Ascending aorta (tissue), 2 donors: Measurements from ENCODE around the gene UBQLN3. TPM values are rescaled to one million over a fixed set of nuclear protein-coding genes. Genes with fewer than 3 reads are reported as not detected.

Experiments used
- DNase-seq, 2 donors: peaks; one replicate each; pipeline ENCODE4 v3.0.0-alpha.2; 2019; ENCODE audit warnings: low spot score in 2 of 2
- H3K27ac ChIP-seq, 2 donors: fragments of 200-600 bp; sonication (generic); one replicate each; pipeline ENCODE4 v1.5.1; 2016 to 2017; ENCODE audit warnings: mild to moderate bottlenecking in 1 of 2
- H3K27me3 ChIP-seq: fragments of 200-600 bp; sonication (generic); one replicate; pipeline ENCODE4 v1.5.1; 2017
- H3K36me3 ChIP-seq, 2 donors: fragments of 200-600 bp; sonication (generic); one replicate each; pipeline ENCODE4 v1.5.1; 2016
- H3K4me1 ChIP-seq, 2 donors: fragments of 200-600 bp; sonication (generic); one replicate each; pipeline ENCODE4 v1.5.1; 2016 to 2017; ENCODE audit warnings: mild to moderate bottlenecking in 1 of 2
- H3K4me3 ChIP-seq, 2 donors: fragments of 200-600 bp; sonication (generic); one replicate each; pipeline ENCODE4 v1.5.1; 2016 to 2017; ENCODE audit warnings: mild to moderate bottlenecking in 1 of 2
- H3K9me3 ChIP-seq, 2 donors: fragments of 200-600 bp; sonication (generic); one replicate each; pipeline ENCODE4 v1.5.1; 2016
- CTCF ChIP-seq, 3 experiments: fragments of 200-600 bp in 2 of 3; fragments of 450-650 bp in 1 of 3; sonication (generic) in 2 of 3; IDR thresholded peaks; one replicate each; pipeline ENCODE4 v1.5.1; 2016 to 2019; ENCODE audit warnings: antibody characterized with exemption in 3 of 3, mild to moderate bottlenecking in 1 of 3, moderate library complexity in 1 of 3
- intact Hi-C: fragments of 100-400 bp; cut with DNase I; formaldehyde crosslinking; loops from one replicate; pipeline ENCODE4 v1.15.1; 2023
- total RNA-seq: library from RNA; depleted of rRNA; stranded (reverse); fragments of >200 nt; gene quantifications from one replicate; pipeline ENCODE4 v1.1.0, GENCODE V29; 2016

The UBQLN3 gene
- total RNA-seq, 1 donor from 2014 or later = not detected

- intact Hi-C loops = no loop called here
- Histone ChIP-seq H3K9me3 (no peaks in the 10 kb centered on the region), H3K4me3 (no peak within 1 kb of the TSS), H3K4me1 (no peaks in the 10 kb centered on the region), H3K36me3 (no peaks in the 10 kb centered on the region), H3K27ac (no peak within 1 kb of the TSS), H3K27me3 (no peaks in the 10 kb centered on the region)
- TF ChIP-seq CTCF (IDR thresholded peaks at IDR 0.05) = no peak
- no peak for DNase-seq
These were observed 38.7 kb upstream of the UBQLN3 start, which contains the start of gene OR52H1 for GRCh38 chr11:5548440-5548839. Gene OR52H1 (minus strand): TSS chr11:5548540. CDS start chr11:5545505, 3,035 bp downstream.

- H3K4me1 ChIP-seq = no peaks in the 10 kb centered on the region
- no peaks in the 10 kb centered on the region for H3K36me3 ChIP-seq
- intact Hi-C loops = no loop called here
- no peak for TF ChIP-seq CTCF (IDR thresholded peaks at IDR 0.05)
- no peaks in the 10 kb centered on the region for H3K27me3 ChIP-seq
- no peak overlapping the region for H3K27ac ChIP-seq
- H3K9me3 ChIP-seq = no peaks in the 10 kb centered on the region
- H3K4me3 ChIP-seq = no peak overlapping the region
- DNase-seq = no peak
These were observed 38.2 kb upstream of the UBQLN3 start for GRCh38 chr11:5547982-5548381.

GRCh38 chr11:5546457-5546856, 36.7 kb upstream of the UBQLN3 start:
- TF ChIP-seq CTCF (IDR thresholded peaks at IDR 0.05) = no peak
- intact Hi-C loops = no loop called here
- Histone ChIP-seq H3K4me1 (no peaks in the 10 kb centered on the region), H3K36me3 (no peaks in the 10 kb centered on the region), H3K4me3 (no peak overlapping the region), H3K27ac (no peak overlapping the region), H3K27me3 (no peaks in the 10 kb centered on the region), H3K9me3 (no peaks in the 10 kb centered on the region)
- no peak for DNase-seq

DNA sequence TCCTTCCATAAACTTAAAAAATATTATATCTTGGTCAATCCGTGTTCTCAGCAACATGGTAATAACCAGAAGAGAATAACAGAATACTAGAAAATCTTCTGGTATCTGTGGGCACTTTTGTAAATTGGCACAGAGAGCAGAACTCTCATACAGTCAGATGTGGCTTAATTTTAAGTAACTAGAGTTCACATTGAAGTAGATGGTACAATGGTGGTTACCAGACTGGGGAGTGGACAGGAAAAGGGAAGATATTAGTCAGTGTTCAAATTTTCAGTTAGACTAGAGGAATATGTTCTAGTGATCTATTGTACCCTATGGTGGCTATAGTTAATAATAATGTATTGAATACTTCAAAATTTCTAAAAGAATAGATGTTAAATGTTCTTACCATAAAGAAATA, 31.7 kb upstream of the UBQLN3 start:
- DNase-seq = no peak
- H3K27ac ChIP-seq = no peak overlapping the region
- no peak for TF ChIP-seq CTCF (IDR thresholded peaks at IDR 0.05)

GRCh38 chr11:5536482-5536881, 26.7 kb upstream of the UBQLN3 start:
- H3K36me3 ChIP-seq = no peaks in the 10 kb centered on the region
- no peak overlapping the region for H3K4me3 ChIP-seq
- H3K9me3 ChIP-seq = no peaks in the 10 kb centered on the region
- no peaks in the 10 kb centered on the region for H3K4me1 ChIP-seq
- intact Hi-C loops = no loop called here
- no peaks in the 10 kb centered on the region for H3K27me3 ChIP-seq
- no peak for TF ChIP-seq CTCF (IDR thresholded peaks at IDR 0.05)
- no peak for DNase-seq
- no peak overlapping the region for H3K27ac ChIP-seq

More for the DNA sequence above, 31.7 kb upstream of the UBQLN3 start:
- Histone ChIP-seq H3K27me3 (no peaks in the 10 kb centered on the region), H3K9me3 (no peaks in the 10 kb centered on the region), H3K4me1 (no peaks in the 10 kb centered on the region), H3K4me3 (no peak overlapping the region), H3K36me3 (no peaks in the 10 kb centered on the region)
- intact Hi-C loops = no loop called here

DNA sequence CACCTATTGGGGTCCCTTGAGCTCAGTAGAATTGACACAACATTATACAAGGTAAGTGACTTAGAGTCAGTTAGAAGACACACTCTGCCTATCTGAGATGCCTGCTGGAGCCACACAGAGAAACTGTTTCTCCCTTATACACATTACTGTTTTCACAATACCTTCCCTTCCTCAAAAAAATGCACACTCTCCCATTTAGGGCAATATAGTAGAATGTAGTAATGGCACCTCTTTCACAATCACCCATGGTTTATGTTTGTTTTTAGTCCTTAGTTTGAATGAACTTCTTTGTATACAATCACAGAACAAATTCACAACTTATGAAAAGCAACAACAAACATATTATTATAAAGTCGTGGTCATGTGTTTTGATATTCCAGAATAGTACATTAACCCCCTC, 24.3 kb upstream of the UBQLN3 start:
- no peak for DNase-seq
- H3K27ac ChIP-seq = no peak overlapping the region
- TF ChIP-seq CTCF (IDR thresholded peaks at IDR 0.05) = no peak
- no peaks in the 10 kb centered on the region for H3K9me3 ChIP-seq
- H3K36me3 ChIP-seq = no peaks in the 10 kb centered on the region
- H3K4me1 ChIP-seq = no peaks in the 10 kb centered on the region
- H3K27me3 ChIP-seq = no peaks in the 10 kb centered on the region
- no peak overlapping the region for H3K4me3 ChIP-seq
- intact Hi-C loops = no loop called here
